Uterus (tissue), 2 donors: ENCODE measurements around the gene VASP.

Experiments
- CTCF ChIP-seq, 4 experiments: fragments of 200-600 bp in 2 of 4; fragments of 450-650 bp in 2 of 4; sonication (generic) in 2 of 4; IDR thresholded peaks; one replicate each; pipeline ENCODE4 v1.5.1; 2016 to 2019; ENCODE audit warnings: antibody characterized with exemption in 4 of 4, mild to moderate bottlenecking in 2 of 4, moderate library complexity in 1 of 4
- POLR2A ChIP-seq, 2 donors: fragments of 450-650 bp; IDR thresholded peaks; one replicate each; pipeline ENCODE4 v1.6.1; 2016; ENCODE audit warnings: antibody characterized with exemption in 2 of 2, mild to moderate bottlenecking in 1 of 2, moderate library complexity in 1 of 2

GRCh38 chr19:45497791-45498190 is 9.5 kb upstream of the VASP start:
- no peak for TF ChIP-seq CTCF (IDR thresholded peaks at IDR 0.05)
- no peak for TF ChIP-seq POLR2A (IDR thresholded peaks at IDR 0.05)
